Psoas muscle (tissue), 8 donors: ENCODE data around the gene DCUN1D2. TPM values are rescaled to one million over a fixed set of nuclear protein-coding genes. Genes with fewer than 3 reads are reported as not detected.
"Not testable (repeated sequence)": the region's sequence is repeated elsewhere in the genome, so short reads cannot be mapped to it uniquely, and the experiment has no call there.

Experiments
- ATAC-seq, 4 donors: fragments of 200-7000 bp; cut with Tn5 transposase; one replicate each; pipeline ENCODE4 v1.9.1; 2020; ENCODE audit warnings: moderate library complexity in 3 of 4, mild to moderate bottlenecking in 2 of 4
- DNase-seq, 2 donors: peaks; one replicate each; pipeline ENCODE4 v3.0.0-alpha.2; 2020
- H3K27ac ChIP-seq: fragments of 200-600 bp; one replicate; pipeline ENCODE4 v1.8.0; 2022
- H3K27me3 ChIP-seq, 3 donors: fragments of 200-600 bp in 1 of 3; one replicate each; pipeline versions ENCODE4 v1.6.1 to v1.8.0; 2013 to 2022; ENCODE audit warnings: low read length in 2 of 3, mild to moderate bottlenecking in 2 of 3, moderate library complexity in 1 of 3; ENCODE audit not compliant: insufficient read depth in 3 of 3
- H3K36me3 ChIP-seq, 2 donors: fragments of 200-600 bp in 1 of 2; one replicate each; pipeline versions ENCODE4 v1.6.1 to v1.8.0; 2013 to 2022; ENCODE audit warnings: low read depth in 1 of 2, mild to moderate bottlenecking in 1 of 2, moderate library complexity in 1 of 2; ENCODE audit not compliant: insufficient read depth in 1 of 2
- H3K4me1 ChIP-seq: fragments of 200-600 bp; one replicate; pipeline ENCODE4 v1.8.0; 2022
- H3K4me3 ChIP-seq: fragments of 200-600 bp; one replicate; pipeline ENCODE4 v1.8.0; 2022; ENCODE audit warnings: mild to moderate bottlenecking
- H3K9me3 ChIP-seq: fragments of 200-600 bp; one replicate; pipeline ENCODE4 v1.8.0; 2022
- WGBS, 3 donors: extraction: QIAGEN DNeasy Blood & Tissue Kit; methylation state at CpG; one replicate each; pipeline versions ENCODE4 v1.1.6 to v1.1.7; 2013; 5-methylcytosine and 5-hydroxymethylcytosine counted together
- intact Hi-C, 2 donors: fragments of 100-400 bp; cut with DNase I; formaldehyde crosslinking; loops; one replicate each; pipeline versions ENCODE4 v1.11.0 to v1.14.2; 2022
- polyA plus RNA-seq, 3 donors: library from polyadenylated mRNA; stranded (reverse); fragments of 200-250 nt; gene quantifications; one replicate each; pipeline ENCODE4 v1.2.3, GENCODE V29; 2013
- total RNA-seq, 4 donors: library from RNA; stranded (reverse); fragmentation: NEBNext Ultra II Directional in 2 of 4; extraction: Animal tissue kit (Norgen Biotek cat#: 25700) in 2 of 4; gene quantifications; one replicate each; pipeline versions ENCODE4 v1.2.1 to v1.2.4, GENCODE V29; 2021 to 2023
- TF ChIP-seq, protein P1 (sequence below): fragments of 200-600 bp; IDR thresholded peaks from one replicate; pipeline ENCODE4 v1.8.0; 2022; ENCODE audit warnings: antibody characterized with exemption
- donor health status: healthy with polysubstance abuse.
- donor health status: DM: no; HTN: no; CAD: no; lungs with moderate emphysema.
- donor health status: Bipolar disorder and iron deficiency.
- donor health status: healthy.
- donor health status: DM: yes; HTN: yes; CAD: no.
- donor health status: DM: no; HTN: no; CAD: no.
- donor health status: DM: no; HTN: no; CAD: no.
- donor health status: DM: yes; HTN: yes; CAD: no.

Gene DCUN1D2
- total and polyA plus RNA-seq, 7 donors, result 32.4 to 151 (median 71.2) TPM

DNA sequence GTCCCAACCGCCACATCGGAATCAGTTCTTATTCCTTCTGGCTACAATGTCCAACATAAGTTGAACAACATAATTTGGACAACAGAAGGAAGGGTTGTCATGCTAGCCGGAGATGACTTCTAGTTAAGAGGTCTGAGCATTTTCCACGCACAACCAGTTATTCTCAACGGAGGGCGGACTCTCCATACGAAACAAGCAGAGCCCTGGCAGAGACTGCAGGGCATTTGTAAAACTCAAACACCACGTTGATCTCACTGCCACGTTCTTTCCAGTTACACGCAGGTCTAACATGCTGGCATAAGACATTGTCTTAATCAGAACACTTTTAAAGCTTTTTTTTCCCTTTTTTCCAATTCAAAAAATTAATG, 38.3 kb upstream of the DCUN1D2 start:
- Histone ChIP-seq H3K27me3 (no peaks in the 10 kb centered on the region), H3K27ac (no peak overlapping the region), H3K36me3 (peaks cover 0 to 69% of the 10 kb centered on the region in 2 donors), H3K9me3 (no peaks in the 10 kb centered on the region), H3K4me3 (no peak overlapping the region), H3K4me1 (no peaks in the 10 kb centered on the region)
- WGBS, 3 donors, result 85 to 92% (median 89%) methylated on average over 10 of the region's 10 CpGs
- intact Hi-C loops, result no loop called here
- TF ChIP-seq, protein P1, sequence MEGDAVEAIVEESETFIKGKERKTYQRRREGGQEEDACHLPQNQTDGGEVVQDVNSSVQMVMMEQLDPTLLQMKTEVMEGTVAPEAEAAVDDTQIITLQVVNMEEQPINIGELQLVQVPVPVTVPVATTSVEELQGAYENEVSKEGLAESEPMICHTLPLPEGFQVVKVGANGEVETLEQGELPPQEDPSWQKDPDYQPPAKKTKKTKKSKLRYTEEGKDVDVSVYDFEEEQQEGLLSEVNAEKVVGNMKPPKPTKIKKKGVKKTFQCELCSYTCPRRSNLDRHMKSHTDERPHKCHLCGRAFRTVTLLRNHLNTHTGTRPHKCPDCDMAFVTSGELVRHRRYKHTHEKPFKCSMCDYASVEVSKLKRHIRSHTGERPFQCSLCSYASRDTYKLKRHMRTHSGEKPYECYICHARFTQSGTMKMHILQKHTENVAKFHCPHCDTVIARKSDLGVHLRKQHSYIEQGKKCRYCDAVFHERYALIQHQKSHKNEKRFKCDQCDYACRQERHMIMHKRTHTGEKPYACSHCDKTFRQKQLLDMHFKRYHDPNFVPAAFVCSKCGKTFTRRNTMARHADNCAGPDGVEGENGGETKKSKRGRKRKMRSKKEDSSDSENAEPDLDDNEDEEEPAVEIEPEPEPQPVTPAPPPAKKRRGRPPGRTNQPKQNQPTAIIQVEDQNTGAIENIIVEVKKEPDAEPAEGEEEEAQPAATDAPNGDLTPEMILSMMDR, result no peak
- ATAC-seq (no peak), DNase-seq (no peak)

DNA sequence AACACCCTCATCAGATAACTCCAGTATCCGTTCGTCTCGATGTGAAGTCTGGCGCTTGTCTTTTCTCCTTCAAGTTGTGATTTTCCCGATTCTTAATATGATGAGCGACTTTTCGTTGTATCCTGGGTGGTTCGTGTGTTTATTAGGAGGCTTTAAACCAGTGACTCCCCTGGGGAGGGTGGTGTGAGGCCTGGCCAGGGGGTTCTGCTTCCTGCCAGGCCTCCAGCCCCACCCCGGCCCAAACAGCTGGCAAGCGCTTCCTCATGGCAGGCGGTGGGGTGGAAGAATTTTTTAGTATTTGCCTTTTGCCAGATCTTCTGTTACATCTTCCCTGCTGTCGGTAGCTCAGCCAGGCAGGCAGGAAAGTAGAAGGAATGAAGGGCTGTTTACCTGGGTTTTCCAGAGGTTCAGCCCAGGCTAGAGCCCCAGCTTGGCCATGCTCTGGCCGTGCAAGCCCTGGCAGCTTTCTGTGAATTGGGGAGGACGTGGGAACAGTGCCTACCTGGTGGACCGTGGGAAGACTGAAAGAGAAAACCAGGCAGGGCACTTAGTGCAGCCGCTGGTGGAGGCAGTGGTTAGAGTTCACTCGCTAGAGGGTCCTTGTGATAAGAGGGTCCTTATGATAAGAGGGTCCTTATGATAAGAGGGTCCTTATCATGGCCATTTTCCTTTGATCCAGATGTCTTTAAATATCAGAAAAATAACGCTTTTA, 37.7 kb upstream of the DCUN1D2 start:
- TF ChIP-seq, protein P1, result no peak
- intact Hi-C loops, result no loop called here
- 70 to 81% (median 75%) methylated on average over 18 of the region's 18 CpGs for WGBS, 3 donors
- H3K27ac ChIP-seq, result no peak overlapping the region
- no peak overlapping the region for H3K4me3 ChIP-seq
- H3K4me1 ChIP-seq, result no peaks in the 10 kb centered on the region
- no peak for DNase-seq
- peaks cover 0 to 69% of the 10 kb centered on the region in 2 donors for H3K36me3 ChIP-seq
- ATAC-seq, result no peak
- H3K9me3 ChIP-seq, result no peaks in the 10 kb centered on the region
- H3K27me3 ChIP-seq, result no peaks in the 10 kb centered on the region

DNA sequence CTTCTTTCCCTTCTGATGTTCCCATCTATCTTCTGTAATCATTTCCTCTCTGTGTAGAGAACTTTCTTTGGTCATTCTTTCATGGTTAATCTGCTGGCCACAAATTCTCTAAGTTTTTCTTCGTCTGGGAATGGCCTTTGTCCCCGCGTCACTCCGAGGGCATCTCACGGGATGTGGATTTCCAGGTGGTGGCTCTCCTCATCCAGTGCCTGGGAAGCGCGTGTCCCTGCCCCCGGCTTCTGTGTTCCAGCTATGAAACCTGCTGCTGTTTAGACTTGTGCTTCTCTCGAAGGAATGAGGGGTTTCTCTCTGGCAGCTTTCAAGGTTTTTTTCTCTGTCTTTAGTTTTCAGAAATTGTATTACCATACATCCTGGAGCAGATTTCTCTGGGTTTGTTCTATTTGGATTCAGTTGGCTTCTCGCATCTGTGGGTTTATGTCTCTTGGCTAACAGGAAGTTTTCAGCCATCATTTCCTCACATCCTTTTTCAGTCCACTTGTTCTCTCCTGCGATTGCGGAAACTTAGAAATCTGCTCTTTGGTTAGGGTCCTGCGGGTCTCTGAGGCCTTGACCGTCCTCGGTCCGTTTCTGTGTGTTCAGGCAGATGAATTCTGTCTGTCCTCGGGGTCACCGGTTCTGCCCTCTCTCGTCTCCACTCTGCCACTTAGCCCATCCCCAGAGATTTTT, 36.9 kb upstream of the DCUN1D2 start:
- intact Hi-C loops, result no loop called here
- Histone ChIP-seq H3K4me1 (no peaks in the 10 kb centered on the region), H3K27me3 (no peaks in the 10 kb centered on the region), H3K27ac (no peak overlapping the region), H3K4me3 (no peak overlapping the region), H3K9me3 (no peaks in the 10 kb centered on the region), H3K36me3 (peaks cover 0 to 78% of the 10 kb centered on the region in 2 donors)
- TF ChIP-seq, protein P1, result no peak
- 79 to 84% (median 83%) methylated on average over 19 of the region's 19 CpGs for WGBS, 3 donors
- no peak for ATAC-seq
- DNase-seq, result no peak

DNA sequence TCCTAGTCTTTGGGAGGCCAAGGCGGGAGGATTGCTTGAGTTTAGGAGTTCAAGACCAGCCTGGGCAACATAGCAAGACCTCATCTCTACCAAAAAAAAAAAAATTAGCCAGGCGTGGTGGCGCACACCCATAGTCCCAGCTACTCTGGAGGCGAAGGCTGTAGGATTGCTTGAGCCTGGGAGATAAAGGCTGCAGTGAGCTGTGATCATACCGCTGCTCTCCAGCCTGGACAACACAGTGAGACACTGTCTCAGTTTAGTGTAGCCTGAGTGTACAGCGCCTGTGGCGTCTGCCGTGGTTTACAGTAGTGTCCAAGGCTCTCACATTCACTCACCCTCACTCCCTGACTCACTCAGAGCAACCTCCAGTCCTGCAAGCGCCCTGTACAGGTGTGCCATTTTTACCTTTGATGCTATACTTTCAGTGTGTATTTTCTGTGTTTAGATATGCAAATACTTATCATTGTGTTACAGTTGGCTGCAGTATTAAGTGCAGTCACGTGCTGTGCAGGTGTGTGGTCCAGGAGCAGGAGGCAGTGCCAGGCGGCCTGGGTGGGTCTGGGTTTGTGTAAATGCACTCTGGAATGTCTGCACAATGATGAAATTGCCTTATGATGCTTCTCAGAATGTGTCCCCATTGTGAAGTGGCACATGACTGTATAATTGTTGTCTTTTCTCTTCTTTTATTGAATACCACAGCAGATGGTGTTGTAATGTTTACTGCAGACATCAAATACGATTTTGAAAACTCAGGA, 36.1 kb upstream of the DCUN1D2 start:
- Histone ChIP-seq H3K9me3 (no peaks in the 10 kb centered on the region), H3K36me3 (peaks cover 0 to 81% of the 10 kb centered on the region in 2 donors), H3K27me3 (no peaks in the 10 kb centered on the region), H3K27ac (no peak overlapping the region), H3K4me1 (no peaks in the 10 kb centered on the region), H3K4me3 (no peak overlapping the region)
- DNase-seq (no peak), ATAC-seq (no peak)
- TF ChIP-seq, protein P1, result no peak
- intact Hi-C loops, result no loop called here
- 89 to 91% (median 90%) methylated on average over 12 of the region's 12 CpGs for WGBS, 3 donors

DNA sequence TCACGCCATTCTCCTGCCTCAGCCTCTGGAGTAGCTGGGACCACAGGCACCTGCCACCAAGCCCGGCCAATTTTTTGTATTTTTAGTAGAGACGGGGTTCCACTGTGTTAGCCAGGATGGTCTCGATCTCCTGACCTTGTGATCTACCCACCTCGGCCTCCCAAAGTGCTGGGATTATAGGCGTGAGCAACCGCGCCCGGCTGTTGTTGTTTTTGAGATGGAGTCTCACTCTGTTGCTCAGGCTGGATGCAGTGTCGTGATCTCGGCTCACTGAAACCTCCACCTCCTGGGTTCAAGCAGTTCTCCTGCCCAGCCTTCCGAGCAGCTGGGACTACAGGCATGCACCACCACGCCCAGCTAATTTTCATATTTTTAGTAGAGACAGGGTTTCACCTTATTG, 31.9 kb upstream of the DCUN1D2 start:
- H3K27me3 ChIP-seq, H3K4me1 ChIP-seq, ATAC-seq, DNase-seq, H3K9me3 ChIP-seq, intact Hi-C loops, H3K4me3 ChIP-seq, H3K27ac ChIP-seq: not testable (repeated sequence)
- H3K36me3 ChIP-seq, result peaks cover 0 to 66% of the 10 kb centered on the region in 2 donors
- WGBS, 3 donors, result 93 to 97% (median 97%) methylated on average over 13 of the region's 13 CpGs
